GM20000 (cell line): ENCODE results near the gene WWC1.

ENCODE experiments used
- DNase-seq: peaks from one replicate; pipeline ENCODE4 v3.0.0; 2012; ENCODE audit warnings: low spot score
- TF ChIP-seq, protein P1 (sequence below): IDR thresholded peaks from 2 replicates; pipeline ENCODE4 v1.5.1; 2012; ENCODE audit warnings: mild to moderate bottlenecking, control low read depth; ENCODE audit errors: extremely low read depth, missing control alignments

Gene WWC1

GRCh38 chr5:168449166-168449565, 157.7 kb downstream of the WWC1 start:
- DNase-seq: no peak
- TF ChIP-seq, protein P1, sequence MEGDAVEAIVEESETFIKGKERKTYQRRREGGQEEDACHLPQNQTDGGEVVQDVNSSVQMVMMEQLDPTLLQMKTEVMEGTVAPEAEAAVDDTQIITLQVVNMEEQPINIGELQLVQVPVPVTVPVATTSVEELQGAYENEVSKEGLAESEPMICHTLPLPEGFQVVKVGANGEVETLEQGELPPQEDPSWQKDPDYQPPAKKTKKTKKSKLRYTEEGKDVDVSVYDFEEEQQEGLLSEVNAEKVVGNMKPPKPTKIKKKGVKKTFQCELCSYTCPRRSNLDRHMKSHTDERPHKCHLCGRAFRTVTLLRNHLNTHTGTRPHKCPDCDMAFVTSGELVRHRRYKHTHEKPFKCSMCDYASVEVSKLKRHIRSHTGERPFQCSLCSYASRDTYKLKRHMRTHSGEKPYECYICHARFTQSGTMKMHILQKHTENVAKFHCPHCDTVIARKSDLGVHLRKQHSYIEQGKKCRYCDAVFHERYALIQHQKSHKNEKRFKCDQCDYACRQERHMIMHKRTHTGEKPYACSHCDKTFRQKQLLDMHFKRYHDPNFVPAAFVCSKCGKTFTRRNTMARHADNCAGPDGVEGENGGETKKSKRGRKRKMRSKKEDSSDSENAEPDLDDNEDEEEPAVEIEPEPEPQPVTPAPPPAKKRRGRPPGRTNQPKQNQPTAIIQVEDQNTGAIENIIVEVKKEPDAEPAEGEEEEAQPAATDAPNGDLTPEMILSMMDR: no peak

GRCh38 chr5:168451565-168451964, 160.1 kb downstream of the WWC1 start:
- TF ChIP-seq, protein P1: no peak
- DNase-seq: no peak

- TF ChIP-seq, protein P1: no peak
- DNase-seq: no peak
Observed at GRCh38 chr5:168455201-168455600, 163.8 kb downstream of the WWC1 start.

DNA sequence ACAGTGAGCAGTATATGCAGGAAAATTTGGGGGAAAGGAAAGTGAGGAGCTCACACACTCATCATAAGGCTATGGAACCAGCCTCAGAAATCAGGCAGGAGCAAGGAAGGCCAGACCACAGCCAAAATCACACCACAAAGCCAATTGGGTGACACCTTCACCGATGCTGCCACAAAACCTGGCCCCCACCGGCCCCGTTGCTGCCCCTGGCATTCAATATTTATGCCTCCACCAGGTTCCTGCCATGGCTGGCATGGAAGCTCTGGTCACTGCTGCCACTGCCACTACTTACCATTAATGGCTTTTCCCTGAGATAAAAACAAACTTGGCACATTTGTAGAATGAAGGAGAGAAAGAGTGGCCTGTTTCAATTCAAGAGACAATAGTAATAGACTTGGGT, 166.1 kb downstream of the WWC1 start:
- TF ChIP-seq, protein P1: no peak
- DNase-seq: no peak

DNA sequence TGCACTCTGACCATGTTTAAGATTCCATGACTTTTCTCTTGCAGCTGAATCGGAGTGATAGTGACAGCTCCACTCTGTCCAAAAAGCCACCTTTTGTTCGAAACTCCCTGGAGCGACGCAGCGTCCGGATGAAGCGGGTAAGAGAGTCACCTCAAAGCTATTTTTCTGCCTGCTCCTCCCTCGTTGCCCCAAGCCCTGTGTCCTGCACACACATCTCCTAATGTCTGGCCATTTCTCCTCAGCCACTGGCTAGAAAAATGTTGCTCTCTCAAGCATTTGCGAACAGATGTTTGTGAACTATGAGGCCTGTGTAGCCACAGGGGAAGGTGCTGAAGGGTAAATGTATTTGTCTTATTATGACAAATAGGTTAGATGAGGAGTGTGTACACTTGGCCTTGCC, 169.2 kb downstream of the WWC1 start:
- TF ChIP-seq, protein P1: no peak
- no peak for DNase-seq

- TF ChIP-seq, protein P1: no peak
- no peak for DNase-seq
Observed at GRCh38 chr5:168463081-168463480, 171.6 kb downstream of the WWC1 start.

- TF ChIP-seq, protein P1: no peak
- DNase-seq: no peak
Observed at GRCh38 chr5:168464214-168464613, 172.8 kb downstream of the WWC1 start.
